ENCODE data around the gene GRK1. TPM values are rescaled to one million over a fixed set of nuclear protein-coding genes. Genes with fewer than 3 reads are reported as not detected.

The GRK1 gene
- total and polyA plus RNA-seq, 2 of the 8 experiments (the other 6 are each of a cell fraction or from before 2014, with no cell fraction given), result 0.12 TPM; not detected in 1

- no peak overlapping the region; the same call in 1 of the 2 replicates for H3K27ac ChIP-seq (ENCODE audit: low read depth, low read length)
- no peak overlapping the region for H4K5ac ChIP-seq (ENCODE audit: insufficient read length, low read depth, low read length)
- DNase-seq (ENCODE audit: low read depth in 1 of 2, low spot score in 2 of 2) (no peak), FAIRE-seq (no peak)
- H3K27me3 ChIP-seq (replicated peaks in 1 of 4; ENCODE audit: control insufficient read depth in 3 of 4, extremely low read depth in 1 of 4, insufficient read depth in 3 of 4, low read length in 3 of 4), result no peaks in the 10 kb centered on the region
- no peaks in the 10 kb centered on the region for H3K4me1 ChIP-seq (replicated peaks in 1 of 4; ENCODE audit: control insufficient read depth in 3 of 4, insufficient read depth in 4 of 4, low read length in 3 of 4)
- no peak overlapping the region for H2AK5ac ChIP-seq (ENCODE audit: low read depth, low read length)
- ChIA-PET CTCF (ENCODE audit: partially characterized antibody) (interaction anchor here (0.7 to 1.3 kb wide), 5 partner anchors 9 to 409 kb away, joined by 3 to 5 read pairs (median 3); no protein-coding TSS in a partner anchor), POLR2A (ENCODE audit: partially characterized antibody) (no interaction called here)
- no peak overlapping the region for H2BK5ac ChIP-seq (ENCODE audit: low read depth, low read length)
- no peaks in the 10 kb centered on the region; a peak in 1 of 4 replicates for H3K9me3 ChIP-seq (ENCODE audit: insufficient read depth in 2 of 2, low read depth in 1 of 2, low read length in 1 of 2)
- no peak overlapping the region for H2BK20ac ChIP-seq (ENCODE audit: low read length)
- TF ChIP-seq SUZ12 (IDR thresholded peaks at IDR 0.05; ENCODE audit: low read length) (no peak), BRCA1 (IDR thresholded peaks at IDR 0.05; ENCODE audit: low read depth, low read length) (no peak), TEAD4 (IDR thresholded peaks at IDR 0.05; ENCODE audit: low read depth, low read length) (no peak), RXRA (IDR thresholded peaks at IDR 0.05; ENCODE audit: insufficient read depth, low read depth, low read length) (no peak), RFX5 (IDR thresholded peaks at IDR 0.05; ENCODE audit: borderline replicate concordance, low read depth, low read length) (no peak), POLR2AphosphoS5 (IDR thresholded peaks at IDR 0.05; ENCODE audit: low read depth, low read length) (no peak), HDAC2 (IDR thresholded peaks at IDR 0.05; ENCODE audit: borderline replicate concordance in 1 of 2, low read depth in 2 of 2, low read length in 2 of 2) (no peak), SP2 (IDR thresholded peaks at IDR 0.05; ENCODE audit: low read length) (no peak)
- peaks cover 2 to 25% (median 11%) of the 10 kb centered on the region in 4 experiments; a peak in 7 of 8 replicates for H3K36me3 ChIP-seq (ENCODE audit: control insufficient read depth in 2 of 4, insufficient read depth in 4 of 4, low read length in 3 of 4)
- H3K79me2 ChIP-seq (ENCODE audit: control insufficient read depth in 1 of 2, insufficient read depth in 2 of 2, low read length in 2 of 2), result peaks cover 0 to 22% of the 10 kb centered on the region in 2 experiments; a peak in 2 of 4 replicates
- no peak overlapping the region for H3K18ac ChIP-seq (ENCODE audit: extremely low read depth, low read length)
- H3K9ac ChIP-seq (replicated peaks in 1 of 4; ENCODE audit: extremely low read depth in 1 of 4, low read depth in 3 of 4, low read length in 3 of 4), result no peak overlapping the region
- no peak overlapping the region for H4K91ac ChIP-seq (replicated peaks; ENCODE audit: insufficient read length, low read length)
- H2AFZ ChIP-seq (ENCODE audit: low read length), result no peak overlapping the region
- no peak overlapping the region for H3K4me2 ChIP-seq (ENCODE audit: insufficient read depth in 1 of 2, low read depth in 2 of 2, low read length in 2 of 2)
- no peak overlapping the region; the same call in 1 of the 2 replicates for H4K8ac ChIP-seq (ENCODE audit: extremely low read depth, insufficient read depth, low read length)
- no peak overlapping the region for H3K56ac ChIP-seq (replicated peaks; ENCODE audit: insufficient read length, low read depth, low read length)
- H3K4me3 ChIP-seq (ENCODE audit: extremely low read depth in 1 of 4, insufficient read depth in 2 of 4, low read depth in 3 of 4, low read length in 4 of 4), result no peak overlapping the region
- no peak overlapping the region for H2BK15ac ChIP-seq (ENCODE audit: low read length)
- H2BK120ac ChIP-seq (replicated peaks; ENCODE audit: low read depth, low read length), result no peak overlapping the region
- peaks cover 12 to 19% of the 10 kb centered on the region in 2 experiments for H4K20me1 ChIP-seq (replicated peaks in 1 of 2; ENCODE audit: control insufficient read depth in 1 of 2, insufficient read depth in 2 of 2, low read length in 2 of 2)
- H3K23me2 ChIP-seq (ENCODE audit: low read depth, low read length), result no peaks in the 10 kb centered on the region
- no peak overlapping the region for H3K14ac ChIP-seq (ENCODE audit: insufficient read length)
- H2BK12ac ChIP-seq (ENCODE audit: low read depth, low read length), result 0 out of 2 replicates have a peak overlapping the region, but pooled peaks have one; percentile 39
- peaks cover 13% of the 10 kb centered on the region for H3K79me1 ChIP-seq (ENCODE audit: low read depth, low read length)
- no peak overlapping the region for H3K4ac ChIP-seq (replicated peaks; ENCODE audit: insufficient read length, low read depth, low read length)
- WGBS, 2 experiments (ENCODE audit: extremely low coverage in 1 of 2, insufficient coverage in 1 of 2, insufficient read length in 1 of 2, insufficient replicate concordance in 2 of 2, low coverage in 1 of 2, low lambda C conversion rate in 2 of 2, missing lambda C conversion rate in 1 of 2), result 95% methylated on average over 17 of the region's 17 CpGs; no CpG with 5 or more reads in 1 of the 2 experiments
- H3K23ac ChIP-seq (ENCODE audit: insufficient read length), result no peak overlapping the region
Measured at GRCh38 chr13:113629866-113630265, 37.2 kb upstream of the GRK1 start.
